Gastroesophageal sphincter (tissue), 4 donors: ENCODE measurements around the gene ZNF506. TPM values are rescaled to one million over a fixed set of nuclear protein-coding genes. Genes with fewer than 3 reads are reported as not detected.
"Not testable (repeated sequence)": the region's sequence is repeated elsewhere in the genome, so short reads cannot be mapped to it uniquely, and the experiment has no call there.

ENCODE experiments used
- ATAC-seq: fragments of 150-250 bp; one replicate; pipeline ENCODE4 v1.9.1; 2016; ENCODE audit warnings: mild to moderate bottlenecking, moderate library complexity
- H3K27ac ChIP-seq, 4 donors: fragments of 200-600 bp; sonication (generic) in 3 of 4; 1 replicate in 3 of 4; 2 replicates in 1 of 4; pipeline ENCODE4 v1.5.1; 2016 to 2019
- H3K27me3 ChIP-seq: fragments of 200-600 bp; sonication (generic); one replicate; pipeline ENCODE4 v1.5.1; 2019
- H3K36me3 ChIP-seq, 2 donors: fragments of 200-600 bp; sonication (generic); one replicate each; pipeline ENCODE4 v1.5.1; 2019; ENCODE audit warnings: control low read depth in 1 of 2
- H3K4me1 ChIP-seq, 3 donors: fragments of 200-600 bp; sonication (generic); 1 replicate in 2 of 3; 2 replicates in 1 of 3; pipeline ENCODE4 v1.5.1; 2016 to 2019; ENCODE audit warnings: control low read depth in 2 of 3
- H3K4me3 ChIP-seq, 2 donors: fragments of 200-600 bp; sonication (generic); one replicate each; pipeline ENCODE4 v1.5.1; 2019; ENCODE audit warnings: mild to moderate bottlenecking in 1 of 2, moderate library complexity in 1 of 2
- H3K9me3 ChIP-seq, 3 donors: fragments of 200-600 bp; sonication (generic); one replicate each; pipeline ENCODE4 v1.5.1; 2017 to 2019; ENCODE audit warnings: control low read depth in 2 of 3
- CTCF ChIP-seq, 4 experiments: fragments of 200-600 bp in 2 of 4; fragments of 450-650 bp in 2 of 4; sonication (generic) in 1 of 4; IDR thresholded peaks; one replicate each; pipeline ENCODE4 v1.5.1; 2017 to 2019; ENCODE audit warnings: antibody characterized with exemption in 4 of 4, mild to moderate bottlenecking in 2 of 4, moderate library complexity in 2 of 4
- EP300 ChIP-seq: sonication (generic); formaldehyde crosslinking; IDR thresholded peaks from one replicate; pipeline ENCODE4 v1.6.1; 2017; ENCODE audit warnings: antibody characterized with exemption, mild to moderate bottlenecking
- POLR2A ChIP-seq, 2 donors: fragments of 450-650 bp; IDR thresholded peaks; one replicate each; pipeline ENCODE4 v1.6.1; 2017; ENCODE audit warnings: antibody characterized with exemption in 2 of 2, mild to moderate bottlenecking in 2 of 2, moderate library complexity in 1 of 2
- POLR2AphosphoS5 ChIP-seq: sonication (generic); formaldehyde crosslinking; IDR thresholded peaks from one replicate; pipeline ENCODE4 v1.6.1; 2017; ENCODE audit warnings: antibody characterized with exemption
- WGBS, 2 donors: methylation state at CpG; one replicate each; pipeline ENCODE4 v1.1.5; 2018; ENCODE audit warnings: low coverage in 1 of 2; 5-methylcytosine and 5-hydroxymethylcytosine counted together
- total RNA-seq, 4 donors: library from RNA; depleted of rRNA; stranded (reverse); fragments of >200 nt; gene quantifications; one replicate each; pipeline ENCODE4 v1.1.0, GENCODE V29; 2016

ZNF506 gene
- total RNA-seq, 4 donors from 2014 or later, result 17.7 to 34.2 (median 25.9) TPM

GRCh38 chr19:19774354-19775033 is 47.1 kb downstream of the ZNF506 start:
- Histone ChIP-seq H3K9me3 (no peaks in the 10 kb centered on the region), H3K4me1 (peaks cover 0 to 37% (median 16%) of the 10 kb centered on the region in 3 donors), H3K27me3 (no peaks in the 10 kb centered on the region), H3K4me3 (no peak overlapping the region), H3K27ac (no peak overlapping the region), H3K36me3 (no peaks in the 10 kb centered on the region)
- 70 to 84% methylated on average over 5 to 12 of the region's 14 CpGs for WGBS, 2 donors
- ATAC-seq, result no peak
- TF ChIP-seq POLR2AphosphoS5 (no peak), CTCF (IDR thresholded peaks at IDR 0.05) (no peak), POLR2A (IDR thresholded peaks at IDR 0.05) (no peak), EP300 (no peak)

- H3K27ac ChIP-seq, ATAC-seq, H3K36me3 ChIP-seq, H3K9me3 ChIP-seq, H3K4me3 ChIP-seq, H3K27me3 ChIP-seq: not testable (repeated sequence)
- WGBS, 2 donors, result 73% methylated on average over 8 of the region's 10 CpGs; no CpG with 5 or more reads in 1 of the 2 donors
- peaks cover 0 to 16% (median 7%) of the 10 kb centered on the region in 3 donors for H3K4me1 ChIP-seq
Observed at GRCh38 chr19:19771963-19772362, 49.6 kb downstream of the ZNF506 start.

GRCh38 chr19:19769971-19770370 is 51.6 kb downstream of the ZNF506 start:
- H3K36me3 ChIP-seq, H3K27ac ChIP-seq, H3K4me1 ChIP-seq, ATAC-seq, H3K4me3 ChIP-seq, H3K27me3 ChIP-seq, H3K9me3 ChIP-seq: not testable (repeated sequence)
- no CpG with 5 or more reads among the region's 28 CpGs for WGBS, 2 donors

- no peak for ATAC-seq
- no peak overlapping the region for H3K27ac ChIP-seq
- H3K9me3 ChIP-seq, result no peaks in the 10 kb centered on the region
- no peaks in the 10 kb centered on the region for H3K4me1 ChIP-seq
- H3K36me3 ChIP-seq, result peaks cover 0 to 37% of the 10 kb centered on the region in 2 donors
- no CpG with 5 or more reads among the region's 4 CpGs for WGBS, 2 donors
- no peak for TF ChIP-seq POLR2A (IDR thresholded peaks at IDR 0.05)
- no peak for TF ChIP-seq CTCF (IDR thresholded peaks at IDR 0.05)
- TF ChIP-seq EP300, result no peak
- TF ChIP-seq POLR2AphosphoS5, result no peak
- no peak overlapping the region for H3K4me3 ChIP-seq
- no peaks in the 10 kb centered on the region for H3K27me3 ChIP-seq
Observed at GRCh38 chr19:19758164-19758563, 63.4 kb downstream of the ZNF506 start.

GRCh38 chr19:19752760-19753403 is 68.7 kb downstream of the ZNF506 start:
- H3K9me3 ChIP-seq, result no peaks in the 10 kb centered on the region
- H3K27me3 ChIP-seq, result peaks cover 2% of the 10 kb centered on the region
- peaks cover 0 to 6% of the 10 kb centered on the region in 2 donors for H3K36me3 ChIP-seq
- no peak for TF ChIP-seq EP300
- no peak for TF ChIP-seq POLR2A (IDR thresholded peaks at IDR 0.05)
- no peak for TF ChIP-seq CTCF (IDR thresholded peaks at IDR 0.05)
- no peak for TF ChIP-seq POLR2AphosphoS5
- WGBS, 2 donors, result 97 to 100% methylated on average over 2 to 6 of the region's 11 CpGs
- no peak overlapping the region for H3K27ac ChIP-seq
- no peak for ATAC-seq
- H3K4me3 ChIP-seq, result no peak overlapping the region
- H3K4me1 ChIP-seq, result no peaks in the 10 kb centered on the region

GRCh38 chr19:19751846-19752245 is 69.7 kb downstream of the ZNF506 start:
- Histone ChIP-seq H3K9me3 (no peaks in the 10 kb centered on the region), H3K36me3 (no peaks in the 10 kb centered on the region), H3K4me3 (no peak overlapping the region), H3K27ac (no peak overlapping the region), H3K27me3 (peaks cover 12% of the 10 kb centered on the region), H3K4me1 (no peaks in the 10 kb centered on the region)
- ATAC-seq, result no peak
- 45 to 85% methylated on average over 3 to 4 of the region's 12 CpGs for WGBS, 2 donors
- no peak for TF ChIP-seq CTCF (IDR thresholded peaks at IDR 0.05)
- no peak for TF ChIP-seq POLR2AphosphoS5
- no peak for TF ChIP-seq POLR2A (IDR thresholded peaks at IDR 0.05)
- TF ChIP-seq EP300, result no peak
